Stimulated activated CD8-positive, alpha-beta memory T cell treated with anti-CD3 and anti-CD28 coated beads, Interleukin-7, amount 100 ng/mL, for 4 hours (primary cell): Measurements from ENCODE around the gene SEPTIN8.

Experiments used
- DNase-seq, 2 donors: peaks; one replicate each; pipeline ENCODE4 v3.0.0-alpha.2; 2020; ENCODE audit warnings: low read depth in 2 of 2

The SEPTIN8 gene

DNA sequence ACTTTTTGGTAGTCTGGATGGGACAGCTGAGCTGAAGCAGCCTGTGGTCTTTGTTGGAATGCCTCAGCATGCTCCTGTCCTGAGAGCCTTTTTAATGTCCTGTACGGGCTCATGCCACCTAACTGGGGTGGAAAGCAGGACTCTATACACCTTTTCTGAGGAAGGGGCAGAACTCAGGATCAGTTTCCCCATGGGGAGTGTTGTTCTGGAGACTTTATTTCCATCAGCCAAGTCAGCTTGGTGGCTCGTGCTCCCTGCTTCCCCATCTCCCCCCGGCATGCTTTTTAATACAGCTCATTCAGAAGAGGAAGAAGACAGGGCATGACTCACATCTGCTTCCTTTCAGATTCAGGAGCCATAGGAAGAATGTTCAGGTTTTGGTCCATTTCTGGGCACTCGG is 5.1 kb upstream of the SEPTIN8 start:
- no peak for DNase-seq

DNA sequence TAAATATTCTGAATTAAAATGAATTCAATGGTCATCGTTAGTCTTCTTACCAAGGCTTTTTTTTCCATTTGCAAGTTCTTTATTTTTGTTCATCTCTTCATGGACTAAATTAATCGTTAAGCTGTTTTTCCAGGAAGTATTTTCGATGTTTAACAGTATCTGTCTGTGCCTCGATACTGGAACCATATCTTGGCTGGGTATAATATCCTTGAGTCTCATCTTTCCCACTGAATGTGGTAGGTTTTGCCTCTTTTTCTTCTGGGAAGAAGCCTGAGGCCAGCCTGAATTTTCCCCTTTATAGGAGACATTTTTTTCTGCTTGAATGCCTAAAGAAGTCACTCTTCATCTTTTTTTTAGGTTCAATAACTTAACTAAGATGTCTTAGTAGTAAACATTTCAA is 4.0 kb upstream of the SEPTIN8 start:
- DNase-seq = no peak

DNA sequence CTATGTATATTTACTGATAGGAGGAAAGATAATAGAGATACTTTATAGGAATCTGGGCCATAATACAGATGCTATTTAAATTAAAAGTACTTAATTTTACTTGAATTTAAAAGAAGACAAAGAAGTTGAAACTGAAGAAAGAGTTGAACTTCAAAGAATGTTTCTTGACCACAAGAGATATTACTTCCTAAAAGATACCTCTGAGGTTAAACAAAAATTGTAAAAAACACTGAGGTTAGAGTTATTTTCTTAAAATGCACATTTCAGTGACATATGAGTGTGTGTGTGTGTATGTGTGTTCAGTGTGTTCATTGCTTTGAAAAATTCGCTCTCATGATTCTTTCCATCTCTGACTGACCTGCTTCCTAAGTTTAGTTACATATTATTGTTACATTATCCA is 3.5 kb upstream of the SEPTIN8 start:
- DNase-seq = no peak

- no peak for DNase-seq
These were observed 2.9 kb upstream of the SEPTIN8 start for GRCh38 chr5:132779961-132780360.

- no peak for DNase-seq
These were observed 1.8 kb upstream of the SEPTIN8 start for GRCh38 chr5:132778856-132779255.

DNA sequence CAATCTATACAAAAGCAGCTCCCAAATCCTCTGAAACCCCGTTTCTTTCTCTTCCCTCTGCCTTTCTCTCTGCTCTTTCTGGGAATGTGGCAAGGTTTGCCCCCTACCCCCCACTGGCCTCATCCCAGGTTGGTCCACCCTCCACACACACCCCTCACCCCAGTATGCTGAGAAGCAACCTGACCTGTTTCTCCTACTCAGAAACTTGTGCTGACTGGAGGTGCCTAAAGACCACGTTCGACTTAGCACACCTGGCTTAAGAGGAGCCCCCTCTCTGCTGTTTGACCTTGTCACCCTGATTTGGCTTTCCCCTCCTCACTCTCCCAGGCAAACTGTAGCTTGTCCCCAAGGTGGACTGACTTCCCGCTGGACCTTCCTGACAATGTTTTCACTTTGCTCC is 1.1 kb upstream of the SEPTIN8 start:
- DNase-seq = no peak

GRCh38 chr5:132776938-132777208 is 166 bp downstream of the SEPTIN8 start:
- no peak for DNase-seq

DNA sequence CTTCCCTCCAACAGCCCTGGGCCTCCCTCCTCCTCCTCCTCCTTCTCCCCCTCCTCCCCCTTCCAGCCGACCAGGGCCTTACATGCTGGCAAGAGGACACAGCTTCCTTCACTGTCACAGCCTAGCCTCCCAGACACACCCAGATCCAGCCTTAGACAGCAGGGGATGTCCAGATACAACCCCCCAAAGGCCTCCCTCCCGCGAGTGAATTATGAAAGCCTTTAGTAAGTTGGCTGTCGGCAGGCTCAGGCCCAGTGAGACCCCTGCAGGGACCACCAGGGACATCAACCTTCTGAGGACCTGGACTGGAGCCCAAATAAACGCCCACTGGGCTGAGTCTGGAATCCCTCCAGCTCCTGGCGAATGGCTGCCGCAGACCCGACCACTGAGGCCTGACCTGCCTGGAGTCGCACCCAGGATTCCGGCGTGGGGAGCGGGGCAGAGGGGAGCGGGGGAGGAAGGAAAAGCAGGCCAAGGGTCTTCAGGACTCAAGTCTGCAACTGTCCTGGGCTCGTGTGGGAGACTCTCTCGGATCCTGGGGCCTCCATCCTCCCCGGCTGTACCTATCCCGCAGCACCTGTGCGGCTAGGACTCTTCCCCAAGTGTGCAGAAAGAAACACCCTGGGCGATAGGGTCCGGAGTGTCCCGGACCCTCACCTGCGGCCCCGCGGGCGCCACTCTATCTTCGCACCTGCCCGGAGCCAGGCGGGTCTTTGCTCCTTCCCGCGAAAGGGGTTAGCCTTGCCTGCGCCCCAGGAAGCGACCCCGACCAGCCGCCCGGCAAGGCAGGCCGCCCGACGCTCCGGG is 705 bp downstream of the SEPTIN8 start:
- no peak for DNase-seq

GRCh38 chr5:132775476-132775961 is 1.5 kb downstream of the SEPTIN8 start:
- no peak for DNase-seq

DNA sequence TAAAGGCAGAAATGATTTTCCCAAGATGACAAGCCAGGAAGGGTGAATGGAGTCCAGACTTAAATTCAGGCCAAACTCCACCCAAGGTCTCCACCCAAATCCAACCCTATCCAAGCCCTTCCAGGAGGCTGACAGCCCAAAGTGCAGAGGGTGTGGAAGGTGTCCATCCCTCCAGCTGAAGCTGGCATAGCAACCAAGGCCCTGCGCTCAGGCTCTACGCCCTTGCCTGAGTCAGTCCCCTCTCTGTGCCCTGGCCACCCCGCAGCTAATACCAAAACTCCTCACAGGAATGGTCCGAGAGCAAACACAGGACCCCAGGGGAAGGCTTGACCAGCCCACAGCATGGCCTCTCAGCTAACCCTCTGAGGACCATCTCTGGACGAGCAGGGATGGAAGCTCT is 2.1 kb downstream of the SEPTIN8 start:
- no peak for DNase-seq

- no peak for DNase-seq
These were observed 2.6 kb downstream of the SEPTIN8 start for GRCh38 chr5:132774406-132774805.

DNA sequence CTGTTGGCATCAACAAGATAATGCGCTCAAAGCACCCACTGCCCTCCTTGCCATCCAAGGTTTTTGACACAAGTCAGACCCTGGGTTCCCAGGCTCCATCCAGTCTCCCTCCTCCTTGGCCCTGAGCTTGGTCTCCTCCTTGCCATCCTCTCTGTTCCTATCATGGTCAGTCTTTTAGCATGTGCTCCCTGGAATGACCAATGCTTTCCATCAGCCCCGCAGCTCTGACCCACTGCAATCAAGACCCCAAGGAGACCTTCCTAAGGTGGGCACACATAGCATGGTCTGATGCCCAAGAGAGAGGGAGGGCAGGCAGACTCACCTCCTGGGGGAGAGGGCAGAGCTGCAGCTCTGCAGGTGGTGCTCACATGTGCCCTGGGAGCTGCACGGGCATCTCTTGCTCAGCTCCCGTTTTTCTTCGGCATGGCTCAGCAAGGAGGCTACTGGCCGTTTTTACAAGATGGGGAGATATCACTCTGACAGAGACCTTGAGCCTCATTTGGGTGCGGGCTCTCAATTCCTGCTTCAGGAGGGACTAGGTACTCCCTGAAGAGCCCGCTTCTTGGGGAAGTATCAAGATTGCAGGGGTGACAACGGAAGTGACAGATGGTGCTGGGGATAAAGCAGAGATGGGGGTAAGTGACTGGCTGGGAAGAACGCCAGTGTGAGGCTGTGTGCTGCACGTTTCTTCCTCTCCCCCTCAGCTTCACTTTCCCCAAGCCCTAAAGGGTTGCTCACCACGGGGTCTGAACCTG is 3.3 kb downstream of the SEPTIN8 start:
- no peak for DNase-seq

DNA sequence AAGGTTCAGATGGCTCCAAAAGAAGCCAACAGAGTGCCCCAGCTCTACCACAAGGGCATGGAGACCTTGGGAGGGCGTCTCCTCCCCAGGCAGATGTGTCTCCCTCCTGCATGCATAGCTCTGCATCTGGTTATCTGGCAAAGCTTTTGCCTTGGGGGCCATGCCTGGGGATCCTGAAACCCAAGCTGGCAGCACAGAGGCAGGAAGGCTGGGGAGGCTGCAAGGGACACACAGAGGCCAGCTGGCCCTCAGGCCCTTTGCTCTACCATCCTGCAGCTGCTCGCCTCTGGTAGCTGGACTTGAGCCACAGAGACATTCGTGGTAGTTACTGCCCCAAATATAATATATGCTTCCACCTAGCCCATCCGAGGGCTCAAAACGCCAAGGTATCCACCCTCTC is 3.9 kb downstream of the SEPTIN8 start:
- DNase-seq = no peak

DNA sequence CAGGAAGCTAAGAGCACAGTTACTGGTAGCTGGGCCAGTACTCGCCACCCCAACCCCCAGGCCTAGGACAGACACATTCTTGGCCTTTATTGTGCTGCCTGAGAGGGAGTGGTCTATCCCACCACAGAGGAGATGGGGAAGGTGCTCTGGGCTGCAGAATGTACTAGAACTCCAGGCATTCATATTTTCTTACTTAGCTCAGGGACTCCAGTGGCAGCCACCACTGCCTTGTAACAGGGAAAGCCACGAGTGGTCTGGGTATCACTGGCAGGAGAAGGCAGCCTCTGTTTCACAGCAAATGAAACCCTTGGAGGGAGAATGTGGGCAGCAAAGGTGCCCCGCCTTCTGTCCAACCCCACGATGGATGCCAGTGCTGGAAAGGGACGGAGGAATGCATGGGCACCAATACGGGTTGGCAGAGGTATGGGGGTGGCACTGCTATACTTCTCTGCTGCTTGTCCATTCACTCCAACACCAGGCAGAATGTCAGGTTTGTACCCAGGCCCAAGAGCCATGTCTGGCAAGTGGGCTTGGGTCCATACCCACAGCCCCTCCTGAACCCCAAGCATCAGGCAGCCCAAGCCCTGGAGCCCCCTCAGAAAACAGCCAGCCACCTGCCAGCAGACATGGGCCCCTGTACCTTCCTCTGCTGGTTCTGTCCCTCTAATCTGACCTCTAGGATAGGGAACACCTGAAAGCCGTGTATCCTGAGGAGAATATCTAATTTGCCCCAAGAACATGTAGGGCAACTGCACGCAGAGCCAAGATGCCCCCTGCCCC is 4.6 kb downstream of the SEPTIN8 start:
- DNase-seq = no peak

- no peak for DNase-seq
These were observed 5.5 kb downstream of the SEPTIN8 start for GRCh38 chr5:132771503-132771998.

GRCh38 chr5:132770476-132771159 is 6.4 kb downstream of the SEPTIN8 start:
- no peak for DNase-seq

- no peak for DNase-seq
These were observed 8.6 kb downstream of the SEPTIN8 start for GRCh38 chr5:132768485-132768868.

- DNase-seq = no peak
These were observed 9.9 kb downstream of the SEPTIN8 start for GRCh38 chr5:132767150-132767549.

- no peak for DNase-seq
These were observed 10.3 kb downstream of the SEPTIN8 start for GRCh38 chr5:132766806-132767055.

DNA sequence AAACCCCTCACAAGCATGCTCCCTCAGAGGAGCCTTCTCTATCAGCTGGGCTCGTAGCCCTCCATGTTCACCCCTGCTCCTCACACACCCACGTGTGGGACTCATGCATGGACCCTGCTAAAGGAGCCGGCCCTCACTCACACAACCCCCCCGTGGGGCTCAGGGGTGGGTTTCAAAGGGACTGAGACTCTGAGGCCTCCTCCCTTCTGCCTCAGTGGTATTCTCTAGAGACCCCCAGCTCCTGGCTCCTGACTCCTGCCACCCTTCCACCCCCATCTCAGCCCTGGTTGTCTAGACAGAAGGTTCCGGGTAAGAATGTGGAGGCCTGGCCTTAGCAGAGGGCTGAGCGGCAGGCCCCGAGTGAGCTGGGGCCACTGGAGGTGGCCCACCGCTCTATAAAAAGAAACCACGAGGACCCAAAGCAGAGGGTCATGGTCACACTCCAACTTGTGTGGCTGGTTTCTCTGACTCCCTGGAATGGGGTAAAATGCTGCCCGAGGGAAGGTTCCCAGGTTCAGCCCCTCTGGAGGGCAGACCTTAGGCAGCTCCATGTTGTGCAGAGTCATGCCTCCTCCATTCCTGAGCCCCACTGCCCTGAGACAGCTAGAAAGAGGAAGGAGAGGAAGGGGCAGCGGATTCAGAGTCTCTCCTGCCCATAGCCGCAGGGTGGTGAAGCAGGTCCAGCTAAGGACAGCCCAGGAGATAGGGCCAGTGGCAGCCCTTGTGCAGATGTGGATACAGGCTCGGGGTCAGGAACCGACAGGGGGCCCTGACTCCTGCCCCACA is 10.8 kb downstream of the SEPTIN8 start:
- no peak for DNase-seq

DNA sequence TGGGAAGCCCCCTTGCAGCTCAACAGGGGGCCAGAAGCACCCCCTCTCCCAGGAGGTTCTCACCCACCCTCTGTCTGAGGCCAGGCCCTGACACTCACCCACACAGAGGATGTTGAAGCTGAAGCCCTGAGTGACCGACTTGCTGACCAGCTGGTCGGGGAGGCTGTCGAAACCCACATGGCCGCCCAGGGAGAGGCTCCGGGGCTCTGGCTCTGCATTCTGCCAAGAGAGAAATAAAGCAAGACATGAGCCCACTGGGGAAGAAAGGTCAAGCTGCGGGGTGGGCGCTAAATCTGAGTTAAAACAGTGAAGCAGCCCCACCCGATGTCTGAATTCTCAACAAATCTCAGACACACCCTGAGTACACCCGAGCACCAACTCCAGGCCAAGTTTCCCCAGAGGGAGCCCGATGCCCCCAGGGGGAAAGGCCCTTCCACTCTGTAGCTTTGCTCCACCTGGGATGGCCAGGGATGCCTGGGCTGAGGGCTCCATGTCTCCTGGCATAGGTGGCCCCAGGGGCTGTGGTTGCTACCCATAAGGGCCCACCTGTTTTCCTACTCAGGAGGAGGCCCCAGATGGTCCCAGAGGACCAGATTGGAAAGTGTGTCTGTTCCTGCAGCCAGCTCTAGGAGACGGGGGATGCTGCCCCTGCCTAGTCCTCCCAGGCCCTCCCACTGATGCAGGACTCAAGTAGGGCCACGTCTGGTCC is 11.6 kb downstream of the SEPTIN8 start:
- no peak for DNase-seq
